ENCODE data around the gene WDR93.
A peak's percentile ranks its signal among the peaks of the same experiment; 100 is the strongest.

Gene WDR93

GRCh38 chr15:89665449-89666181, 25.0 kb upstream of the WDR93 start:
- peak overlapping the region; percentile 66 for H3K4me3 ChIP-seq (ENCODE audit: low read length)
- H3K4me1 ChIP-seq (ENCODE audit: control insufficient read depth, insufficient read depth, low read length): peaks cover 31% of the 10 kb centered on the region
- H3K9ac ChIP-seq (ENCODE audit: low read depth, low read length): peak overlapping the region; percentile 79
- H3K4me2 ChIP-seq (ENCODE audit: low read length): peak overlapping the region; percentile 81
- no peaks in the 10 kb centered on the region for H3K27me3 ChIP-seq (ENCODE audit: control insufficient read depth, insufficient read depth, low read length)
- H3K9me3 ChIP-seq (replicated peaks; ENCODE audit: low read length): no peaks in the 10 kb centered on the region
- no peaks in the 10 kb centered on the region for H3K36me3 ChIP-seq (ENCODE audit: insufficient read depth, low read length)

DNA sequence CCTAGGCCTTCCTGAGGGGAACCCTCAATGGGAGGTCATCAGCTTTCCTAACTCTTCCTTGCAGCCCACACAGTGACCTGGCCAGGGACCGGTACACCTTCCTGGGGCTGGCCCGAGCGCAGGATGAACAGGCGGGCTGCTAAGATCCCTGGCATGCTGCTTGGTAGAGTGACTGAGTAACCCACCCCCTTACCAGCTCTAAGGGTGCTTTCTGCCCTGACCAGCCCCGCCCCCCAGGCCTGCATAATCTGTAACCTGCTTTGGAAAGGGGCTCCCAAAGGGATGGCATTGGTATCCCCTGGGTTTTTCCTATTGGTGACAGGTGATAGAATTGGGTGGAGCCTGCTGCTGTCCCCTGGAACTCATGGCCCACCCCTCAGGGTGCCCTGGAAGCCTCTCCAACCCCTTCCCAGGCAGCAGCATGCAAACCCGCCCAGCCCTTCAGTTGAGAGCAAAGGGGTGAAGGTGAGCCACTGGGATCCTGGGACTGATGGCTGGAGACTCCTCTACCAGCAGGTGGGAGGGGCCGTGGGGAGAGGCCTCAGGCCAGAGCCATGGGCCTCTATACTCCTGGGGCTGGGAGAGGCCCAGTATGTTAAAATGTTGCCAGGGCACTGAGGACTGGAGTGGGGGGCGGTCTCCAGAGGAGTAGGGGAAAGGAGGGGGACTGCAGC, 24.3 kb upstream of the WDR93 start:
- Histone ChIP-seq H3K36me3 (ENCODE audit: insufficient read depth, low read length) (no peaks in the 10 kb centered on the region), H3K9ac (ENCODE audit: low read depth, low read length) (peak overlapping the region; percentile 79), H3K4me1 (ENCODE audit: control insufficient read depth, insufficient read depth, low read length) (peaks cover 31% of the 10 kb centered on the region), H3K4me3 (ENCODE audit: low read length) (no peak overlapping the region), H3K9me3 (replicated peaks; ENCODE audit: low read length) (no peaks in the 10 kb centered on the region), H3K27me3 (ENCODE audit: control insufficient read depth, insufficient read depth, low read length) (no peaks in the 10 kb centered on the region), H3K4me2 (ENCODE audit: low read length) (peak overlapping the region; percentile 81)

DNA sequence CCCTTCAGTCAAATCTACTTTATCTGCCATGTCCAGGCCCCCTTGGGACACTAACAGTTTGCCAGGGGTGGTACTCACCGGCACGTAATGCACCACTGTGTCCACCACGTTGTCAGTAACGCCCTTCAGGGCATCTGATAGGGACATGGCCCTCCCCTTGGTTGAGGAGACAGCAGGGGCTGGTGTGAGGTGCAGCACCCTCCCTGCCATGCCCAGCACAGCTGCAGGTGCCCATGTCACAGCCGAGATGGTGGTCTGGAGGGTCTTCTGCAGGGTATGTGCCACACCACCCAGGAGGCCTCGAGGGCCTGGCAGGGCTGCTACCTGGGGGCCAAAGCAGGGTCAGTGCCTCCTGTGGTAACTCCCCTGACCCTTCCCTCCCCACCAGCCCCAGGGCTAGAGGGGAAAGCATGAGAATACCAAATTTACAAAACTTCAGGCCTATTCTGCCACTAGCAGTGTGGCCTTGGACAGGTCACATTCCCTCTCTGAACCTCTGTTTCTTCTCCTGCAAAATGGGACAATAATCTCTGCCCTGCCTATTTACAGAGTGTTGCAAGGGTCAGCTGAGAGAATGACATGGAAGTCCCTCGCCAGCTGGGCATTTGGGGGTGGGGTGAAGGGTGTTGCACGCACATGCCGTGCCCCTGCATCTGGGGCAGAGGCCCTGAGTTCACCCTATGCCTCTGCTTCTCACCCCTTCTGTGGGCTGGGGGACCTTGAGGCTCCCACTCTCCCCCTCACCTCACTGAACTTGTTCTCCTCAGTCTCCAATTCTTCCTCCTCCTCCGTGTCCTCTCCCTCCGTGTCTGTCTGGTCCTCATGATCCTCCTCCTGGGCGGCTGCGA, 23.5 kb upstream of the WDR93 start:
- no peak overlapping the region for H3K4me2 ChIP-seq (ENCODE audit: low read length)
- no peaks in the 10 kb centered on the region for H3K36me3 ChIP-seq (ENCODE audit: insufficient read depth, low read length)
- H3K9me3 ChIP-seq (replicated peaks; ENCODE audit: low read length): no peaks in the 10 kb centered on the region
- peaks cover 29% of the 10 kb centered on the region for H3K4me1 ChIP-seq (ENCODE audit: control insufficient read depth, insufficient read depth, low read length)
- no peak overlapping the region for H3K4me3 ChIP-seq (ENCODE audit: low read length)
- H3K27me3 ChIP-seq (ENCODE audit: control insufficient read depth, insufficient read depth, low read length): no peaks in the 10 kb centered on the region
- H3K9ac ChIP-seq (ENCODE audit: low read depth, low read length): no peak overlapping the region

DNA sequence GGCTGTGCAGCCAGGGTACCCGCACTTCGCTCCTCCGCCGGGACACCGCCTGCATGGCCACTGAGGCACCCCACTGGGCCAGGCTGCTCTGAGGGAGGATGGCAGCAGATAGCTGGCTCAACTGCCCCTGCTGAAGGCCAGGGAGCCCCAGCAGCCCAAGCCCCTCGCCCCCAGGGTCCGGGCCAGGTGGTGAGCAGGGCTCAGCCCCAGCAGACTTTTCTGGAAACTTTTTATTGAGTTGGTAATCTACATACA, 23.0 kb upstream of the WDR93 start:
- peaks cover 27% of the 10 kb centered on the region for H3K4me1 ChIP-seq (ENCODE audit: control insufficient read depth, insufficient read depth, low read length)
- H3K4me2 ChIP-seq (ENCODE audit: low read length): no peak overlapping the region
- H3K27me3 ChIP-seq (ENCODE audit: control insufficient read depth, insufficient read depth, low read length): no peaks in the 10 kb centered on the region
- H3K9ac ChIP-seq (ENCODE audit: low read depth, low read length): no peak overlapping the region
- no peak overlapping the region for H3K4me3 ChIP-seq (ENCODE audit: low read length)
- no peaks in the 10 kb centered on the region for H3K9me3 ChIP-seq (replicated peaks; ENCODE audit: low read length)
- H3K36me3 ChIP-seq (ENCODE audit: insufficient read depth, low read length): no peaks in the 10 kb centered on the region

DNA sequence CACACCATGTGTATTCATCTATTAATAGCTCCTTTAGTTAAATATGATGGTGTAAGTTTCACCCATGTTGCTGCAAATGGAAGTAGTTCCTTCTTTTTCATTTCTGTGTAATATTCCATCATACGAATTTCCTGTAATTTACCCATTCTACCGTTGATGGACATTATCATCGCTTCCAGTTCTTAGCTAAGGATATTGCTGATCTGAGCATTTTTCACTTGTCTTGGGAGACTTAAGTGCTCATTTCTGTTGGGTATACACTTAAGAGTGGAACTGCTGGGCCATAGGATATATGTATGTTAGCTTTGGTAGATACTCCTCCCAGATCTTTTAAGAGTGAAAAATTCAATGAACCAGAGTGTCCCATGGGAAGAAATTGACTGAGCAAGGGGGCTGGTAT, 22.4 kb upstream of the WDR93 start:
- H3K4me1 ChIP-seq (ENCODE audit: control insufficient read depth, insufficient read depth, low read length): peaks cover 21% of the 10 kb centered on the region
- H3K4me3 ChIP-seq (ENCODE audit: low read length): no peak overlapping the region
- no peaks in the 10 kb centered on the region for H3K9me3 ChIP-seq (replicated peaks; ENCODE audit: low read length)
- no peaks in the 10 kb centered on the region for H3K36me3 ChIP-seq (ENCODE audit: insufficient read depth, low read length)
- no peaks in the 10 kb centered on the region for H3K27me3 ChIP-seq (ENCODE audit: control insufficient read depth, insufficient read depth, low read length)
- H3K9ac ChIP-seq (ENCODE audit: low read depth, low read length): no peak overlapping the region
- H3K4me2 ChIP-seq (ENCODE audit: low read length): no peak overlapping the region

DNA sequence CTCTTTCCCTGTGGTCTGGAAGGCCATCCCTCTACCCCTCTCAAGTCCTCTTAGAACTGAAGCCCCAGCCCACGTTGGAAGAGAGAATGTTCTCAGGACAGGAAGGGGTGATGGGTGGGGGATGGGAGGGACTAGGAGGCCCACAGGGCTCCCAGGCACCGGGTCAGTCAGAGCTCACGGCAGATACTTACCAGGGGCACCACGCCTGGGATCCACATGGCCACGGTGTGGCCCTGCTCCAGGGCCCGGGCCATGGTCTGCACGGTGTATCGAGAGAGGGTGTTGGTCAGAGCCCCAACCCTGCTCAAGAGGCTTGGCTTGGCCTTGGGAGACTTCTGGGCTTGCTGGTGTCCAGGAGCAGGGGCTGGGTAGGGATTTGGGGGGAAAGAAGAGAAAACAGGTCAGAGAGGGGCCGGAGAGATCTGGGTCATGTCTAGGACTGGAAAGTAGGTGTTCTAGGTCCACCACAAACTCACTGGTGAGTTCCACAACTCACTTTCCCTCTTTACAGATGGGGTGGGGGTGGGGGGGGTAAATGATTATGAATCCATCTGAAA, 21.2 kb upstream of the WDR93 start:
- Histone ChIP-seq H3K9ac (ENCODE audit: low read depth, low read length) (no peak overlapping the region), H3K4me2 (ENCODE audit: low read length) (no peak overlapping the region), H3K27me3 (ENCODE audit: control insufficient read depth, insufficient read depth, low read length) (no peaks in the 10 kb centered on the region), H3K9me3 (replicated peaks; ENCODE audit: low read length) (no peaks in the 10 kb centered on the region), H3K36me3 (ENCODE audit: insufficient read depth, low read length) (no peaks in the 10 kb centered on the region), H3K4me1 (ENCODE audit: control insufficient read depth, insufficient read depth, low read length) (peaks cover 18% of the 10 kb centered on the region), H3K4me3 (ENCODE audit: low read length) (no peak overlapping the region)

DNA sequence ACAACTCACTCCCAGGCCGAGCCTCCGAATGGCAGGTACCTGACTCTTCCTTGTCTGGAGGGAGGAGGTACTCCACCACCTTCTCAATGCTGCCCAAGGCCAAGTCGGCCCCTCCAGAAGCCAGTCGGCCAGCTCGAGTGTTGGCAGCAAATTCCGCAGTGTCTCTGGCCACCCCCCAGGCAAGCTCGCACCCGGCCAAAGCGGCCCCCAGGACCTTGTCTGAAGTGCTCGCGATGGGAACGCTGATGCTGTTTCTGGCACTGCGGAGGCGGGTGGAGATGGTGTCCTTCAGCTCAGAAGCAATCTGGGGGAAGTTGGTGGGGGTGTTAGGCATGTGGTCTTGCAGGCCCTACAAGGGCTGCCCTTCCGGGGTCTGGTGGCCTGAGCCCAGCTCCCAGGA, 20.7 kb upstream of the WDR93 start:
- Histone ChIP-seq H3K9me3 (replicated peaks; ENCODE audit: low read length) (no peaks in the 10 kb centered on the region), H3K27me3 (ENCODE audit: control insufficient read depth, insufficient read depth, low read length) (no peaks in the 10 kb centered on the region), H3K4me2 (ENCODE audit: low read length) (no peak overlapping the region), H3K4me3 (ENCODE audit: low read length) (no peak overlapping the region), H3K9ac (ENCODE audit: low read depth, low read length) (no peak overlapping the region), H3K36me3 (ENCODE audit: insufficient read depth, low read length) (no peaks in the 10 kb centered on the region), H3K4me1 (ENCODE audit: control insufficient read depth, insufficient read depth, low read length) (peaks cover 13% of the 10 kb centered on the region)

DNA sequence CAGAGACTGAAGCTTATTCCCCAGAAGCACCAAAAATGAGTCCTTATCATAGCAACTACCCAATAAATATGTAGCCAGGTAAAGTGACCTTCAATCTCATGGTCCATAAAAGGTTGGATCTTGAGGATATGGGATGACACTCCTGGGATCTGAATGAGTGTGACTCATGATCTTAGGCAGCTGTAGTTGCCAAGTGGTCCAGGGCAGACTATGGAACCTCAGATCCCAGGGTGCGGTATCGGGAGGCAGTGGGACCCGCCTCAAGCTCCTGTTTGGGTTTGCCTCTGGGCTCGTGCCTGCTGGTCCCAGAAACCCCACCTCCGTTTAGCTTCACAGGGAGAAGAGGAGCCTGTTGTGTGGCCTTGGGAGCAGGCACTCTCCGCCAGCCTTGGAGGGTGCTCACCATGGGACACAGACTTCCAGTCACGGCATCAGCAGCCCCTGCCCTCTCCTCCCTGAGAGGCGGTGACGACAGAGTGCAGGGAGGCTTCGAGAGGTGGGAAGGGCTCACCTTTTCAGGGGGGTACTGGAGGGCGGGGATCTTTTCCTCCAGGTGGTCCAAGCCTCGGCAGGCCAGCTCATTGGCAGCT, 19.5 kb upstream of the WDR93 start:
- no peak overlapping the region for H3K4me2 ChIP-seq (ENCODE audit: low read length)
- H3K36me3 ChIP-seq (ENCODE audit: insufficient read depth, low read length): no peaks in the 10 kb centered on the region
- no peaks in the 10 kb centered on the region for H3K9me3 ChIP-seq (replicated peaks; ENCODE audit: low read length)
- no peaks in the 10 kb centered on the region for H3K27me3 ChIP-seq (ENCODE audit: control insufficient read depth, insufficient read depth, low read length)
- peaks cover 3% of the 10 kb centered on the region for H3K4me1 ChIP-seq (ENCODE audit: control insufficient read depth, insufficient read depth, low read length)
- H3K4me3 ChIP-seq (ENCODE audit: low read length): no peak overlapping the region
- H3K9ac ChIP-seq (ENCODE audit: low read depth, low read length): no peak overlapping the region

DNA sequence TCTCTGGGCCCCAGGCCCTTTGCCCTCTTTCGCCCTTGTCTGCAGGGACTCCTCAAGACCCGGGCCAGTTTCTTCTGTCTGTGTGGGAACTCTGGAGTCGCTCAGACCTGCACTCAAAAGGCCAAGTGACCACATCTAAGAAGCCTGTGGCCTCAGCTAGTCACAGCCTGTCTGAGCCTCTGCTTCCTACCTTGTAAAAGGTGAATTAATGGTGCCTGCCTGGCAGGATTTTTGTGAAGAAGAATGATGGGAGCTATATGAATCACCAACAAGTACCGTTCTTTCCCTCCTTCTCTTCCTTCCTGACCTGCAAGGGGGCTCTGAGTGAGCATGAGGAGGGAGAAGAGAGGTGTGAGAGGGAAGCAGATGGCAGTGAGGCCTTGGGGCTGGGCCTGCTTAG, 18.9 kb upstream of the WDR93 start:
- no peak overlapping the region for H3K9ac ChIP-seq (ENCODE audit: low read depth, low read length)
- no peak overlapping the region for H3K4me3 ChIP-seq (ENCODE audit: low read length)
- H3K9me3 ChIP-seq (replicated peaks; ENCODE audit: low read length): no peaks in the 10 kb centered on the region
- H3K4me1 ChIP-seq (ENCODE audit: control insufficient read depth, insufficient read depth, low read length): peaks cover 3% of the 10 kb centered on the region
- H3K27me3 ChIP-seq (ENCODE audit: control insufficient read depth, insufficient read depth, low read length): no peaks in the 10 kb centered on the region
- H3K36me3 ChIP-seq (ENCODE audit: insufficient read depth, low read length): no peaks in the 10 kb centered on the region
- H3K4me2 ChIP-seq (ENCODE audit: low read length): no peak overlapping the region

DNA sequence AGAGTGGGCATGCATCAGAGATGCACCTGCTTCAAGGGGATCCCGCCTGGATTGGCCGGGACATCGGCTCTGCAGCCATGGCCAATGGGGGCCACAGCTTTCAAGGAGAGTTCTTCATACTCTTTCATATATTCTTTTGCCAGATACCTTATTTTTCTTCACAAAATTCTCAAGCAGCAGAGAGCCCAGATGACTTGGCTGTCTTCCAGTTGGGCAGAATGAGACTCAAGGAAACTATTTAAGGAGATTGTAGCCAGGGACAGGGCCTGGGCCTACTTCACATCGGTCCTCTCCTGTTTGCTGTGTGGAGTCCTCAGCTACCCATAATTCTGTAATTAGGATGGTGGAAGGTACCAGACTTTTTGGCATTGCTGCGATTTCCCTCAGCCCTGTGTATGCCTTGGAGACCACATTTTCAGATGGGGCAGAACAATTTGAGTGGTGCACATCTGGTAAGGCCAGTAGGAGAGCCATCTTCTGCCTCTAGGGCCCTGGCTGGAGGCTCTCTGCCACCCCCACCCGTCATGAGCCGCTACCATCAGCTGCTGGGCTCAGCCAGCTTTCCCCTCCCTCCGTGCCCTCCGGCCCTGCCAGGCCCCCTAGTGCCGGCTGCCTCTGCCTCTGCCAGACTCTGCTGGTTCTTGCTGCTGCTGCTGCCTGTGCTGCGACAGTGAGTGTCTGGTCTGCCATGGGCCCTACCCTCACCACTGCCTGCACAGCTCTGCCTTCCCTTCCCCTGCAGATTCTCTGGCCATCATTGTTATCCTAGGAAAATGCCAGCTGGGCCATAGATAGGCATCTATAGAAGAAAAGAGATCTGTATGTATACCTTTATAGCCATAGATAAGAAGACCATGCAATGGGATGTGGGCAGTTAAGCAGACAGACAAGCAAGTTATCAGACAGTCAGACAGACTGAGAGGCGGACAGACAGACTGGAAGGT, 18.1 kb upstream of the WDR93 start:
- peaks cover 3% of the 10 kb centered on the region for H3K4me1 ChIP-seq (ENCODE audit: control insufficient read depth, insufficient read depth, low read length)
- no peak overlapping the region for H3K9ac ChIP-seq (ENCODE audit: low read depth, low read length)
- H3K27me3 ChIP-seq (ENCODE audit: control insufficient read depth, insufficient read depth, low read length): no peaks in the 10 kb centered on the region
- no peak overlapping the region for H3K4me2 ChIP-seq (ENCODE audit: low read length)
- H3K9me3 ChIP-seq (replicated peaks; ENCODE audit: low read length): no peaks in the 10 kb centered on the region
- no peak overlapping the region for H3K4me3 ChIP-seq (ENCODE audit: low read length)
- no peaks in the 10 kb centered on the region for H3K36me3 ChIP-seq (ENCODE audit: insufficient read depth, low read length)

Data from skeletal muscle satellite cell (primary cell).